Neuron (in vitro differentiated cells): ENCODE measurements around the gene NTF3.

Experiments
- H2AFZ ChIP-seq: one replicate; pipeline ENCODE4 v1.6.1; 2013; ENCODE audit warnings: low read depth, mild to moderate bottlenecking, inconsistent platforms, low read length, moderate library complexity
- H3K27me3 ChIP-seq: one replicate; pipeline ENCODE4 v1.6.1; 2013; ENCODE audit warnings: low read length; ENCODE audit not compliant: insufficient read depth
- H3K36me3 ChIP-seq: one replicate; pipeline ENCODE4 v1.6.1; 2013; ENCODE audit warnings: low read length; ENCODE audit not compliant: insufficient read depth
- H3K4me1 ChIP-seq: one replicate; pipeline ENCODE4 v1.6.1; 2013; ENCODE audit warnings: low read length; ENCODE audit not compliant: insufficient read depth
- H3K4me3 ChIP-seq: 2 replicates; pipeline ENCODE4 v1.5.1; 2013; ENCODE audit warnings: mild to moderate bottlenecking, low read length, moderate library complexity
- H3K9me3 ChIP-seq: one replicate; pipeline ENCODE4 v1.6.1; 2013; ENCODE audit warnings: low read length

NTF3 gene

GRCh38 chr12:5506295-5506694 lies 74.4 kb downstream of the NTF3 start:
- Histone ChIP-seq H3K36me3 (no peaks in the 10 kb centered on the region), H2AFZ (no peak overlapping the region), H3K4me1 (no peaks in the 10 kb centered on the region), H3K27me3 (no peaks in the 10 kb centered on the region), H3K9me3 (no peaks in the 10 kb centered on the region), H3K4me3 (no peak overlapping the region)

- no peaks in the 10 kb centered on the region for H3K9me3 ChIP-seq
- H2AFZ ChIP-seq, result no peak overlapping the region
- no peaks in the 10 kb centered on the region for H3K27me3 ChIP-seq
- H3K4me1 ChIP-seq, result no peaks in the 10 kb centered on the region
- no peaks in the 10 kb centered on the region for H3K36me3 ChIP-seq
- H3K4me3 ChIP-seq, result no peak overlapping the region
Observed at GRCh38 chr12:5506821-5507231, 74.9 kb downstream of the NTF3 start.

- no peaks in the 10 kb centered on the region for H3K27me3 ChIP-seq
- no peak overlapping the region for H2AFZ ChIP-seq
- H3K36me3 ChIP-seq, result no peaks in the 10 kb centered on the region
- no peak overlapping the region for H3K4me3 ChIP-seq
- no peaks in the 10 kb centered on the region for H3K9me3 ChIP-seq
- H3K4me1 ChIP-seq, result no peaks in the 10 kb centered on the region
Observed at GRCh38 chr12:5507401-5507935, 75.6 kb downstream of the NTF3 start.

DNA sequence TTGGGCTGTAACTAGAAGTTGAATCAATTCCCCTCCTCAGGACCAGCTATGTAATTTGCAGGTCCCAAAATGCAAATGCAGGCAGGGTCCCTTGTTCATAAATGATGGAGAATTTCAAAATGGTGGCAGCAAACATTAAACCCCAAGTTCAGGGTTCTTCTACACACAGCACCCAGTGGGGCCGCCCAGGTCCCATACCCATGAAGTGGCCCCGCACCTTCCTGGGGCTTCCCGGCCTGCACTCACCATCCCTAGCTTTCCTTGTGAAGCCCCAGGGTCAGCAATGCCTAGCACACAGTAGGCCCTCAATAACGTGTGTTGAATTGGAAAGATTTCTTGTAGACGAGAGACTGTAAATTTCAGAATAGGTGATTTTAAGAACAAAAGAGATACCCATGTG lies 76.0 kb downstream of the NTF3 start:
- H3K27me3 ChIP-seq, result no peaks in the 10 kb centered on the region
- no peak overlapping the region for H3K4me3 ChIP-seq
- no peaks in the 10 kb centered on the region for H3K4me1 ChIP-seq
- no peaks in the 10 kb centered on the region for H3K36me3 ChIP-seq
- no peaks in the 10 kb centered on the region for H3K9me3 ChIP-seq
- no peak overlapping the region for H2AFZ ChIP-seq

DNA sequence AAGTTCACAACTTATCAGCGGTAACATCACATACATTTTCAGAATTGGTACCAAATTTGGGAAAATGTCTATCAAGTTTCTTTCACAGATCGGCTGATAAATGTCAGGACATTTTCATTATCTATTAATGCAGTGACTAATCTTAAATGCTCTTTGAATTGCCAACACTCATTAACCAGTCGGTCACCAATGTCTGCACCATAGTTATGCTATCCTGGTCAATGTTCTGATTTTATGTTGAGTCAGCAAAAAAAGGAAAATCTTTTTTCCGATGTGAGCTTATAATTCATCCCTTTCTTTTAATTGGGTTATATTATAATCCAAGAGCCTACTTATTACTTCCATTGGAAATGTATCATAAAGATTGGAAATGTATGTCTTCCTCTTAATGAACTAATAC lies 77.2 kb downstream of the NTF3 start:
- Histone ChIP-seq H3K4me1 (no peaks in the 10 kb centered on the region), H3K4me3 (no peak overlapping the region), H3K27me3 (peaks cover 4% of the 10 kb centered on the region), H3K9me3 (no peaks in the 10 kb centered on the region), H3K36me3 (no peaks in the 10 kb centered on the region), H2AFZ (no peak overlapping the region)

DNA sequence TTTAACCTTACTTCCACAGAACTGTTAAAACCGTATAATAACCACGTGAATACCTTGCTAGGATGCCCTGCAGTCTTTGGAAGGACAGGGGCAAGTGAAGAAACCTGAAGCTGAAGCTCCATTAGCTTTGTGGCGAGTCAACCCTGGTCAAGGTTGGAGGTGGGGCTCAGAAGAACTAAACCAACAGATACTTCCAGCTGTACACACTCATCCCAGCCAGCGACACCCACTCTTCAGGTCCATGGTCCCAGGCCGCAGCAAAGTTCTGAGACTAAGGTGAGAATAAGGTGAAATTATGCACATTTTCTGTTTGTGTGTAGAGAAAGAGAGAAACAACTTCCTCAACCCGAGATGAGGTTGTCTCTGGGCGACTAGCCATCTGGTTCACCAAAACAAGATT lies 77.6 kb downstream of the NTF3 start:
- Histone ChIP-seq H3K4me3 (no peak overlapping the region), H3K36me3 (no peaks in the 10 kb centered on the region), H3K9me3 (no peaks in the 10 kb centered on the region), H3K4me1 (no peaks in the 10 kb centered on the region), H2AFZ (no peak overlapping the region), H3K27me3 (peaks cover 8% of the 10 kb centered on the region)

- no peaks in the 10 kb centered on the region for H3K36me3 ChIP-seq
- H3K4me3 ChIP-seq, result no peak overlapping the region
- H3K4me1 ChIP-seq, result no peaks in the 10 kb centered on the region
- H2AFZ ChIP-seq, result no peak overlapping the region
- H3K9me3 ChIP-seq, result no peaks in the 10 kb centered on the region
- H3K27me3 ChIP-seq, result peaks cover 8% of the 10 kb centered on the region
Observed at GRCh38 chr12:5510251-5510805, 78.4 kb downstream of the NTF3 start.

DNA sequence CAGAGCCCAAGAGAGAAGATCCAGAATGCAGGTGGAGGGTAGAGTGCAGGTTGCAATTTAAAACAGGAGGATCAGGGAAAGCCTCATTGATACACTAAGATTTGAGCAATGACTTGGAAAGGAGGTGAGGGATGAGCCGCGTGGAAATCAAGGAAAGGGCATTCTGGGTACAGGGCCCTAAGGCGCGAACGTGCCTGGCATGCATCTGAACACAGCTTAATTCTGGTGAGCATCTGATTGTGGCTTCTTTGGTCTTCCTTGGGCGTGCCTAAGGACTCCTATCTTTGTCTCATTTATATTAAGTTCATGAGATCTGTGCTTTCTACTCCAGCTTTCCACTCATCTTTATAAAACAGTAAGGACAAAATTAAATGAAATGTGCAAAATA lies 79.3 kb downstream of the NTF3 start:
- H3K27me3 ChIP-seq, result peaks cover 8% of the 10 kb centered on the region
- no peak overlapping the region for H3K4me3 ChIP-seq
- H3K36me3 ChIP-seq, result no peaks in the 10 kb centered on the region
- no peak overlapping the region for H2AFZ ChIP-seq
- H3K4me1 ChIP-seq, result no peaks in the 10 kb centered on the region
- H3K9me3 ChIP-seq, result no peaks in the 10 kb centered on the region

GRCh38 chr12:5511644-5512600 lies 80.0 kb downstream of the NTF3 start:
- peaks cover 6% of the 10 kb centered on the region for H3K4me1 ChIP-seq
- no peak overlapping the region for H2AFZ ChIP-seq
- H3K36me3 ChIP-seq, result no peaks in the 10 kb centered on the region
- H3K9me3 ChIP-seq, result no peaks in the 10 kb centered on the region
- peaks cover 8% of the 10 kb centered on the region for H3K27me3 ChIP-seq
- H3K4me3 ChIP-seq, result no peak overlapping the region

DNA sequence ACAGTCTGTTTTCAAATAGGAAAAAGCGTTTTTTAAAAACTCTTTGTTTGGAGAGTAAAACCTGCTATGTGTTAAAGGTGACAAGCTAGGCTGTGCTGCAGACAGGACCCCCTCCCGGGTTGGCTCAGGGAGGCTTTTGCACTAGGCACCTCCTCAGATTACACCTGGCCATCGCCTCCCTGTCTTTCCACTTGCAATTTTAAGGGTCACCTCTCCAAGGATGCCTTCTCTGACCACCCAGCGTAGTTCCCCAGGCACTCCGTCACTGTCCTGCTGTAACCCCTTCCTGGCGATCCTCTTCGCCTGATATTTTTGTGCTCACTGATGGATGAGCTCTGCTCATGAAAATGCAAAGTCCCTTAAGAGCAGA lies 80.7 kb downstream of the NTF3 start:
- Histone ChIP-seq H3K4me1 (peaks cover 9% of the 10 kb centered on the region), H2AFZ (no peak overlapping the region)

GRCh38 chr12:5513406-5513805 lies 81.5 kb downstream of the NTF3 start:
- H3K4me3 ChIP-seq, result no peak overlapping the region
- H2AFZ ChIP-seq, result no peak overlapping the region

More for the DNA sequence above, 80.7 kb downstream of the NTF3 start:
- H3K36me3 ChIP-seq, result no peaks in the 10 kb centered on the region
- peaks cover 8% of the 10 kb centered on the region for H3K27me3 ChIP-seq
- H3K4me3 ChIP-seq, result no peak overlapping the region
- H3K9me3 ChIP-seq, result no peaks in the 10 kb centered on the region

GRCh38 chr12:5514016-5514415 lies 82.1 kb downstream of the NTF3 start:
- no peaks in the 10 kb centered on the region for H3K36me3 ChIP-seq
- H3K9me3 ChIP-seq, result no peaks in the 10 kb centered on the region
- peaks cover 8% of the 10 kb centered on the region for H3K27me3 ChIP-seq
- no peak overlapping the region for H2AFZ ChIP-seq
- H3K4me1 ChIP-seq, result peaks cover 16% of the 10 kb centered on the region
- no peak overlapping the region for H3K4me3 ChIP-seq

More at GRCh38 chr12:5513406-5513805, 81.5 kb downstream of the NTF3 start:
- H3K36me3 ChIP-seq, result no peaks in the 10 kb centered on the region
- peaks cover 11% of the 10 kb centered on the region for H3K4me1 ChIP-seq
- no peaks in the 10 kb centered on the region for H3K9me3 ChIP-seq
- peaks cover 8% of the 10 kb centered on the region for H3K27me3 ChIP-seq

GRCh38 chr12:5514545-5514944 lies 82.6 kb downstream of the NTF3 start:
- Histone ChIP-seq H3K36me3 (no peaks in the 10 kb centered on the region), H3K27me3 (peaks cover 8% of the 10 kb centered on the region), H3K4me1 (peaks cover 16% of the 10 kb centered on the region), H3K4me3 (no peak overlapping the region), H3K9me3 (no peaks in the 10 kb centered on the region), H2AFZ (no peak overlapping the region)
